Mesodermal cell (in vitro differentiated cells): ENCODE data around the gene NEU2. TPM values are rescaled to one million over a fixed set of nuclear protein-coding genes. Genes with fewer than 3 reads are reported as not detected.

Source experiments
- H3K27ac ChIP-seq: 2 replicates; pipeline ENCODE4 v1.7.0; 2013; ENCODE audit warnings: mild to moderate bottlenecking, low read depth, low read length, moderate library complexity; ENCODE audit not compliant: severe bottlenecking
- H3K36me3 ChIP-seq: 2 replicates; pipeline ENCODE4 v1.7.1; 2013; ENCODE audit warnings: mild to moderate bottlenecking, low read length, moderate library complexity; ENCODE audit not compliant: control insufficient read depth, insufficient read depth
- H3K4me1 ChIP-seq: one replicate; pipeline ENCODE4 v1.7.1; 2013; ENCODE audit warnings: mild to moderate bottlenecking, low read length; ENCODE audit not compliant: insufficient read depth, control insufficient read depth, poor library complexity, severe bottlenecking
- H3K4me3 ChIP-seq: 2 replicates; pipeline ENCODE4 v1.7.0; 2013; ENCODE audit warnings: low read length, control low read depth, mild to moderate bottlenecking; ENCODE audit not compliant: insufficient read depth, poor library complexity, severe bottlenecking; ENCODE audit errors: extremely low read depth
- H3K9me3 ChIP-seq: 2 replicates; pipeline ENCODE4 v1.7.1; 2013; ENCODE audit warnings: mild to moderate bottlenecking, low read length, moderate library complexity; ENCODE audit not compliant: control insufficient read depth
- WGBS, 2 experiments: methylation state at CpG; one replicate each; pipeline ENCODE4 v1.1.5; 2013; ENCODE audit warnings: missing lambda C conversion rate in 2 of 2; ENCODE audit not compliant: insufficient coverage in 2 of 2; 5-methylcytosine and 5-hydroxymethylcytosine counted together
- polyA plus RNA-seq, 2 experiments: library from polyadenylated mRNA; stranded (reverse); fragments of 50-300 nt; gene quantifications; one replicate each; pipeline ENCODE4 v1.2.3, GENCODE V29; 2013

The NEU2 gene
- not detected for polyA plus RNA-seq (2013, experiment 1 of 2)
- not detected for polyA plus RNA-seq (2013, experiment 2 of 2)

GRCh38 chr2:233032551-233033320, at the start of gene NEU2:
NEU2 (plus strand) TSS chr2:233032672; CDS start chr2:233032672, 0 bp downstream.
- H3K4me3 ChIP-seq, result no peak within 1 kb of the TSS
- H3K36me3 ChIP-seq, result no peaks in the 10 kb centered on the region
- no peaks in the 10 kb centered on the region for H3K9me3 ChIP-seq
- no peaks in the 10 kb centered on the region for H3K4me1 ChIP-seq
- 95 to 96% methylated on average over 10 of the region's 13 CpGs for WGBS, 2 experiments
- no peak within 1 kb of the TSS for H3K27ac ChIP-seq

DNA sequence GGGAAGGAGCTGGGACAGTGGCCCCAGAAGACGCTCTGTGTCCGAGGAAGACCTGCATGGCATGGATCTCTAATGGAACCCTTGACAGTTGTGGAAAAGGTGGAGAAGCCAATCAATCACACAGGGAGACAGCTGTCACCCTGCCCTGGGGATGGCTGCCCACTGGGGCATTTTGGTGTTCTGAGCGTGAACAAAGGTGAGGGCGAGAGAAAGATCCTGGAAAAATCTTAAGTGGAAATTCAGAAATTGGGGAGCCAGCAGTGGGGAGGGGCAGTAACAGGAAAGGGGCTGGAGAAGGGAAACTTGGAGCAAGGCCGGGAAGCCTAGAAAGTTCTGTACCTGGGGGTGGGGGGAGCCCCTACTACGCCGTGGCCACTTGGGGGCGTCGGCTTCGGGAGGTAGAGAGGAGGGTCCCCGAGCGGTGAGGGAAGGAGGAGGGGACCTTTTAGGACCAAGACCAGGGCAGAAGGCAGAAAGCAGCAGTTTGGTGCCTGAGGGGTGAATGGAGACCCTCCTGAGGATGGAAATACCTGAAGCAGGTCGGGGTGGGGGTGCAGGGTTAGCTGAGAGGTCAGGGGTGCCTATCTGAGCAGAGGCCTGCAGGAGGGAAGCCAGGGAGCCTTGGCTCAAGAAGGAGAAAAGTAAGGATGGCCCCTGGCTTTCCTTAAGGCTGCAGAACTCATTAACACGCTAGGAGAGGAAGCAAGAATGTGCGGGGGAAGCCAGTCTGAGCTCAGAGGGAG, 49.4 kb upstream of the NEU2 start:
- Histone ChIP-seq H3K4me1 (peaks cover 6% of the 10 kb centered on the region), H3K27ac (no peak overlapping the region), H3K4me3 (no peak overlapping the region), H3K9me3 (peaks cover 6% of the 10 kb centered on the region), H3K36me3 (no peaks in the 10 kb centered on the region)
- WGBS, 2 experiments, result 48 to 66% methylated on average over 6 to 15 of the region's 15 CpGs

DNA sequence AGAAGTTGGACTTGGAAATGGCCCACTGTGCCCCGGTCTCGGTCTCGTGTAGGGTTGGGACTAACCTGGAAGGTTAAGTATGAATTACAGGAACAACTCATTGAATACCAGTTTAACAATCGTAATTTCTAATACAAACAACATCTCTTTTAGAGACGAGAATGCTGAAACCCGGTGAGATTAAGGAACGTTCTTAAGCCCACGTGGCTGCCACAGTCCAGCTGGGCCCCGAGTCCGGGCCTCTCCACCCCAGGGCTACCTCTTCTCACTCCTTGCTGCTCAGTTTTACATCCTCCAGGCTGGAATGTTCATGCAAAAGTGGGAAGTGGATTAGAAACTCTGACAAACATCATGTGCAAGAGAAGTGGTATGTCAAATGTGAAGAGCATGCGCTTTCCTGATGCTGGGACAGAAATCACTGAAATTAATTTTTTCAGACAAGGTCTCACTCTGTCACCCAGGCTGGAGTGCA, 48.8 kb upstream of the NEU2 start:
- no peak overlapping the region for H3K4me3 ChIP-seq
- no peaks in the 10 kb centered on the region for H3K36me3 ChIP-seq
- H3K4me1 ChIP-seq, result peaks cover 13% of the 10 kb centered on the region
- WGBS, 2 experiments, result 81 to 91% methylated on average over 8 of the region's 11 CpGs
- H3K27ac ChIP-seq, result no peak overlapping the region
- peaks cover 6% of the 10 kb centered on the region for H3K9me3 ChIP-seq

DNA sequence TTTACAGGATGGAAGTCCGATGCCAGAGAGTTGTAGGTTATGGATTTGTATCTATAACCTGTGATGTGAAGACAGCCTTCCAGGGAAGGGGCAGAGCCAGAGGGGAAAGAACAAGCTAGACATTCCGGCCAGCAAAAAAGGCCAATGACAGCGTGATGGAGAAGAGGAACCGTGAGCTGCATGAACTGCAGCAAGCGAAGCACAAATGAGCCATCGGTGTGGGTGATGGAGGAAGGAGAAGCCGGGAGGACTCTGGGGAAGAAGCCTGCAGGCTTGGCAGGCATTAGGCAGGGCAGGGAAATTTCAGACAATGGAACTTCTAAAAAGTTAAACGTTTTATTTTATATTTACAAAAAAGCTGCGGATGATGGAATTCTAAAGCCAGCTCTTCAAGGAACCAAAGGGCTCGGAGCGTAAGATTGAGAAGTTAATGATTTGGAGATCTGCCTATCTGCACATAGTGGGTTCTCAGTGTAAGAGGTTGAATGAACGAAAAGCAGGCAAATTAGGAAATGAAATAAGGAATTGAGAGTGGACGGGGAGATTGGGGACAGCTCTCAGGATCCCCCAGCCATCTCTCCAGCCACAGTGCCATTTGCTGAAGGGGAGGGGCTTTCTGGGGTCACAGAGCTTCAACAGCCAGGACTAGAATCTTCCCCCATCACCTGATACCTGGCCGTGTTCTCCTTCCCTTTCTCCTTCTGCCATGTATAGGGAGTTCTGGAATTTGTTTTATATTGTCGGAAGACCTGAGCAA, 47.8 kb upstream of the NEU2 start:
- Histone ChIP-seq H3K4me1 (peaks cover 15% of the 10 kb centered on the region), H3K9me3 (peaks cover 6% of the 10 kb centered on the region), H3K4me3 (no peak overlapping the region), H3K27ac (no peak overlapping the region), H3K36me3 (no peaks in the 10 kb centered on the region)
- 93 to 98% methylated on average over 12 of the region's 15 CpGs for WGBS, 2 experiments

DNA sequence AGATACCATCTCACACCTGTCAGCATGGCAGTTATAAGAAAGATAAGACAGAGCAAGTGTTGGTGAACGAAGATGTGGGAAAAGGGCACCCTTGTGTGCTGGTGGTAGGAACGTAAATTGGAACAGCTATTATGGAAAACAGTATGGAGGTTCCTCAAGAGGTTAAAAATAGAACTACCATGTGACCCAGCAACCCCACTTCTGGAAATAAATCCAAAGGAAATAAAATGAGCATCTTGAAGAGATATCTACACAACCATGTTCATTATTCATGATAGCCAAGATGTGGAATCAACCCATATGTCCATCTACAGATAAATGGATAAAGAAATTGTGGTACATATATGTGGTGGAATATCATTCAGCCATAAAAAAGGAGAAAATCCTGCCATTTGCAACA, 46.3 kb upstream of the NEU2 start:
- H3K9me3 ChIP-seq, result peaks cover 6% of the 10 kb centered on the region
- H3K36me3 ChIP-seq, result no peaks in the 10 kb centered on the region
- no peak overlapping the region for H3K4me3 ChIP-seq
- no peak overlapping the region for H3K27ac ChIP-seq
- WGBS, 2 experiments, result 100% methylated on average over 1 to 2 of the region's 2 CpGs
- H3K4me1 ChIP-seq, result peaks cover 15% of the 10 kb centered on the region

DNA sequence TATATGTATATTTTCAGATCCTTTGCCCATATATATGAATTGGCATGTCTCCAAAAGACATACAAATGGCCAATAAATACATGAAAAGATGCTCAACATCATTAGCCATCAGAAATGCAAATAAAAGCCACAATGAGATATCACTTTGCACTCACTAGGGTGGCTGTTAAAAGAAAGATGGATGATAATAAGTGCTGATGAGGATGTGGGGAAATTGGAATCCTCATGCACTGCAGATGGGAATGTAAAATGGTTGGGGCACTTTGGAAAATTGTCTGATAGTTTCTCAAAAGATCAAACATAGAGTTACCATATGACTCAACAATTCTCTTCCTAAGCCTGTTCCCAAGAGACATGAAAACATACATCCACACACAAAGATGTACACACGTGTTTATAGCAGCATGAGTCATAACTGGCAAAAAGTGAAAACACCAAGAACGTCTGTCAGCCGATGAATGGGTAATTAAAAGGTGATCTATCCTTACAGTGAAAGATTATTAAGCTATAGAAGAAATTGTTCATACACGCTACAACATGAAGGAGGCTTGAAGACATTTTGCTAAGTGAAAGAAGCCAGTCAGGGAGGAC, 39.1 kb upstream of the NEU2 start:
- H3K4me1 ChIP-seq, result peaks cover 6% of the 10 kb centered on the region
- no peaks in the 10 kb centered on the region for H3K36me3 ChIP-seq
- no peak overlapping the region for H3K4me3 ChIP-seq
- no peaks in the 10 kb centered on the region for H3K9me3 ChIP-seq
- no peak overlapping the region for H3K27ac ChIP-seq
- WGBS, 2 experiments, result 94 to 100% methylated on average over 2 to 3 of the region's 4 CpGs

- H3K9me3 ChIP-seq, result no peaks in the 10 kb centered on the region
- WGBS, 2 experiments, result 85 to 88% methylated on average over 5 of the region's 5 CpGs
- H3K27ac ChIP-seq, result no peak overlapping the region
- H3K4me3 ChIP-seq, result no peak overlapping the region
- H3K4me1 ChIP-seq, result no peaks in the 10 kb centered on the region
- H3K36me3 ChIP-seq, result no peaks in the 10 kb centered on the region
Observed at GRCh38 chr2:232994446-232994845, 38.0 kb upstream of the NEU2 start.

GRCh38 chr2:232997749-232998665, 34.5 kb upstream of the NEU2 start:
- no peaks in the 10 kb centered on the region for H3K9me3 ChIP-seq
- WGBS, 2 experiments, result 90 to 98% methylated on average over 13 to 14 of the region's 18 CpGs
- H3K36me3 ChIP-seq, result no peaks in the 10 kb centered on the region
- H3K4me3 ChIP-seq, result no peak overlapping the region
- no peak overlapping the region for H3K27ac ChIP-seq
- no peaks in the 10 kb centered on the region for H3K4me1 ChIP-seq

GRCh38 chr2:232998666-232998985, 33.8 kb upstream of the NEU2 start:
- no peak overlapping the region for H3K27ac ChIP-seq
- no peaks in the 10 kb centered on the region for H3K36me3 ChIP-seq
- 88 to 94% methylated on average over 2 to 5 of the region's 5 CpGs for WGBS, 2 experiments
- no peaks in the 10 kb centered on the region for H3K9me3 ChIP-seq
- H3K4me3 ChIP-seq, result no peak overlapping the region
- no peaks in the 10 kb centered on the region for H3K4me1 ChIP-seq
